ENCODE data around the gene EME1. TPM values are rescaled to one million over a fixed set of nuclear protein-coding genes. Genes with fewer than 3 reads are reported as not detected.
"Not testable (repeated sequence)": the region's sequence is repeated elsewhere in the genome, so short reads cannot be mapped to it uniquely, and the experiment has no call there.

The EME1 gene
- total RNA-seq, 1 experiment from 2014 or later, result 31.9 TPM

- no peak overlapping the region for H3K4me3 ChIP-seq (ENCODE audit: low read depth, low read length, poor library complexity, severe bottlenecking)
- intact Hi-C loops (cut with micrococcal nuclease; ENCODE audit: unreplicated experiment), result no loop called here
- no peaks in the 10 kb centered on the region for H3K4me1 ChIP-seq (ENCODE audit: insufficient read depth, low read length, poor library complexity, severe bottlenecking)
- no peak for TF ChIP-seq EZH2 (IDR thresholded peaks at IDR 0.05; ENCODE audit: borderline replicate concordance, low read depth, low read length, poor library complexity, severe bottlenecking)
- TF ChIP-seq, protein P1, sequence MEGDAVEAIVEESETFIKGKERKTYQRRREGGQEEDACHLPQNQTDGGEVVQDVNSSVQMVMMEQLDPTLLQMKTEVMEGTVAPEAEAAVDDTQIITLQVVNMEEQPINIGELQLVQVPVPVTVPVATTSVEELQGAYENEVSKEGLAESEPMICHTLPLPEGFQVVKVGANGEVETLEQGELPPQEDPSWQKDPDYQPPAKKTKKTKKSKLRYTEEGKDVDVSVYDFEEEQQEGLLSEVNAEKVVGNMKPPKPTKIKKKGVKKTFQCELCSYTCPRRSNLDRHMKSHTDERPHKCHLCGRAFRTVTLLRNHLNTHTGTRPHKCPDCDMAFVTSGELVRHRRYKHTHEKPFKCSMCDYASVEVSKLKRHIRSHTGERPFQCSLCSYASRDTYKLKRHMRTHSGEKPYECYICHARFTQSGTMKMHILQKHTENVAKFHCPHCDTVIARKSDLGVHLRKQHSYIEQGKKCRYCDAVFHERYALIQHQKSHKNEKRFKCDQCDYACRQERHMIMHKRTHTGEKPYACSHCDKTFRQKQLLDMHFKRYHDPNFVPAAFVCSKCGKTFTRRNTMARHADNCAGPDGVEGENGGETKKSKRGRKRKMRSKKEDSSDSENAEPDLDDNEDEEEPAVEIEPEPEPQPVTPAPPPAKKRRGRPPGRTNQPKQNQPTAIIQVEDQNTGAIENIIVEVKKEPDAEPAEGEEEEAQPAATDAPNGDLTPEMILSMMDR (conservative IDR thresholded peaks at IDR 0.05; ENCODE audit: low read depth, low read length), result no peak
- no peak for DNase-seq (ENCODE audit: low spot score)
- H3K27ac ChIP-seq (ENCODE audit: low read depth, low read length, poor library complexity, severe bottlenecking), result no peak overlapping the region
- POLR2A ChIA-PET (ENCODE audit: low non-redundant PET), result no interaction called here
- BruUV-seq (replicated peaks), result no TSS peak
- no peaks in the 10 kb centered on the region for H3K9me3 ChIP-seq (ENCODE audit: low read depth, low read length, poor library complexity, severe bottlenecking)
- no peaks in the 10 kb centered on the region for H3K27me3 ChIP-seq (replicated peaks; ENCODE audit: insufficient read depth, low read depth, low read length, poor library complexity)
- CTCF ChIA-PET, result no interaction called here
- H3K36me3 ChIP-seq (ENCODE audit: insufficient read depth, low read length, poor library complexity, severe bottlenecking), result no peaks in the 10 kb centered on the region
Measured at GRCh38 chr17:50412188-50412732, 39.2 kb downstream of the EME1 start.

GRCh38 chr17:50414808-50415207, 41.8 kb downstream of the EME1 start:
- Histone ChIP-seq H3K9me3 (ENCODE audit: low read depth, low read length, poor library complexity, severe bottlenecking) (no peaks in the 10 kb centered on the region), H3K27ac (ENCODE audit: low read depth, low read length, poor library complexity, severe bottlenecking) (no peak overlapping the region), H3K4me3 (ENCODE audit: low read depth, low read length, poor library complexity, severe bottlenecking) (no peak overlapping the region), H3K27me3 (replicated peaks; ENCODE audit: insufficient read depth, low read depth, low read length, poor library complexity) (no peaks in the 10 kb centered on the region), H3K4me1 (ENCODE audit: insufficient read depth, low read length, poor library complexity, severe bottlenecking) (no peaks in the 10 kb centered on the region), H3K36me3 (ENCODE audit: insufficient read depth, low read length, poor library complexity, severe bottlenecking) (no peaks in the 10 kb centered on the region)
- ChIA-PET CTCF (no interaction called here), POLR2A (ENCODE audit: low non-redundant PET) (no interaction called here)
- intact Hi-C loops (cut with micrococcal nuclease; ENCODE audit: unreplicated experiment), result no loop called here
- DNase-seq (ENCODE audit: low spot score), result no peak
- BruUV-seq (replicated peaks), result no TSS peak
- TF ChIP-seq, protein P1 (conservative IDR thresholded peaks at IDR 0.05; ENCODE audit: low read depth, low read length), result no peak
- no peak for TF ChIP-seq EZH2 (IDR thresholded peaks at IDR 0.05; ENCODE audit: borderline replicate concordance, low read depth, low read length, poor library complexity, severe bottlenecking)

DNA sequence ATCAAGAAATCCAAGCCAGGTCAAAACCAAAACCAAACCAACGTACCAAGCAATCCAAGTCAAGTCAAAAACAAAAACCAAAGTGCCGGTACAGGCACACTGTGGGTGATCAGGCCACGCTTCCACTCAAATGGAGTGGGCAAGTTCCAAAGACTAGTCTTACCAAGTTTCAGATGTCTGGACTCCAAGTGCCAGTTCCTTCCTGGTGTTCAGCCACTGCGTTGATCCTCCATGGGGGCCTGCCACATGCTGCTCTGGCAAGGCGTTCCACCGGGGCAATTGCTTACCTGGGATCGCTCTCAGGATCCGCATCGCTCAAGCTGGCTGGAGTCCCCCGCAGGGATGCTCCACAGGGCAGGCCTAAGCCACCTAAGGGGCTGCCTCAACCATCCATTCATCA, 46.5 kb downstream of the EME1 start:
- H3K9me3 ChIP-seq (ENCODE audit: low read depth, low read length, poor library complexity, severe bottlenecking); intact Hi-C loops (cut with micrococcal nuclease; ENCODE audit: unreplicated experiment); H3K36me3 ChIP-seq (ENCODE audit: insufficient read depth, low read length, poor library complexity, severe bottlenecking); POLR2A ChIA-PET (ENCODE audit: low non-redundant PET); BruUV-seq (replicated peaks); CTCF ChIA-PET; DNase-seq (ENCODE audit: low spot score); H3K27ac ChIP-seq (ENCODE audit: low read depth, low read length, poor library complexity, severe bottlenecking); H3K4me3 ChIP-seq (ENCODE audit: low read depth, low read length, poor library complexity, severe bottlenecking); H3K27me3 ChIP-seq (replicated peaks; ENCODE audit: insufficient read depth, low read depth, low read length, poor library complexity): not testable (repeated sequence)
- H3K4me1 ChIP-seq (ENCODE audit: insufficient read depth, low read length, poor library complexity, severe bottlenecking), result peaks cover 27% of the 10 kb centered on the region

Data from A673 (cell line).